Lung (tissue), 12 donors: ENCODE data around the gene GJD3. TPM values are rescaled to one million over a fixed set of nuclear protein-coding genes. Genes with fewer than 3 reads are reported as not detected.
A peak's percentile ranks its signal among the peaks of the same experiment; 100 is the strongest.
"Not testable (repeated sequence)": the region's sequence is repeated elsewhere in the genome, so short reads cannot be mapped to it uniquely, and the experiment has no call there.

Experiments used
- ATAC-seq: fragments of 200-7000 bp; cut with Tn5 transposase; one replicate; pipeline ENCODE4 v1.9.1; 2020; ENCODE audit warnings: moderate number of reproducible peaks; ENCODE audit not compliant: insufficient read depth, low FRiP score
- DNase-seq, 3 donors: peaks; one replicate each; pipeline ENCODE4 v3.0.0-alpha.2; 2013 to 2017
- H3K27ac ChIP-seq, 2 donors: one replicate each; pipeline ENCODE4 v1.5.1; 2013; ENCODE audit warnings: mild to moderate bottlenecking in 2 of 2, moderate library complexity in 2 of 2, control low read depth in 1 of 2, inconsistent platforms in 1 of 2, low read depth in 1 of 2, low read length in 1 of 2
- H3K27me3 ChIP-seq, 3 donors: one replicate each; pipeline ENCODE4 v1.5.1; 2013; ENCODE audit warnings: low read length in 2 of 3; ENCODE audit not compliant: control insufficient read depth in 3 of 3, insufficient read depth in 3 of 3
- H3K36me3 ChIP-seq, 4 donors: one replicate each; pipeline ENCODE4 v1.5.1; 2013; ENCODE audit warnings: low read length in 4 of 4, mild to moderate bottlenecking in 1 of 4, moderate library complexity in 1 of 4; ENCODE audit not compliant: control insufficient read depth in 4 of 4, insufficient read depth in 4 of 4
- H3K4me1 ChIP-seq, 5 donors: one replicate each; pipeline ENCODE4 v1.5.1; 2013; ENCODE audit warnings: low read length in 5 of 5, mild to moderate bottlenecking in 2 of 5, moderate library complexity in 1 of 5; ENCODE audit not compliant: control insufficient read depth in 5 of 5, insufficient read depth in 5 of 5
- H3K4me3 ChIP-seq: one replicate; pipeline ENCODE4 v1.5.1; 2013; ENCODE audit warnings: mild to moderate bottlenecking, control low read depth, moderate library complexity
- H3K9ac ChIP-seq, 2 donors: one replicate each; pipeline ENCODE4 v1.5.1; 2013; ENCODE audit warnings: low read length in 2 of 2, control low read depth in 1 of 2; ENCODE audit not compliant: insufficient read depth in 1 of 2
- H3K9me3 ChIP-seq, 4 donors: one replicate each; pipeline ENCODE4 v1.5.1; 2013; ENCODE audit warnings: low read length in 3 of 4, mild to moderate bottlenecking in 1 of 4, moderate library complexity in 1 of 4; ENCODE audit not compliant: control insufficient read depth in 4 of 4, insufficient read depth in 3 of 4
- CTCF ChIP-seq: IDR thresholded peaks from 2 replicates; pipeline ENCODE4 v1.5.1; 2012; ENCODE audit warnings: mild to moderate bottlenecking; ENCODE audit errors: control extremely low read depth, extremely low read depth
- WGBS, 2 donors: extraction: QIAGEN DNeasy Blood & Tissue Kit; methylation state at CpG; one replicate each; pipeline ENCODE4 v1.1.7; 2013; 5-methylcytosine and 5-hydroxymethylcytosine counted together
- polyA plus RNA-seq, 2 donors: library from polyadenylated mRNA; stranded (reverse); fragments of 200-250 nt; gene quantifications; one replicate each; pipeline ENCODE4 v1.2.1, GENCODE V29; 2013
- total RNA-seq, 2 donors: library from RNA; depleted of rRNA in 1 of 2; stranded (reverse); fragments of >200 nt in 1 of 2; gene quantifications; one replicate each; pipeline ENCODE4 v1.2.1, GENCODE V29; 2014 to 2021
- donor health status: control.
- donor health status: control.
- donor health status: Bipolar disorder and iron deficiency.
- donor health status: healthy.
- donor health status: DM: yes; HTN: yes; CAD: no.

The GJD3 gene
- total and polyA plus RNA-seq, 4 donors = 0.53 to 3.6 (median 1.4) TPM; not detected in 1

DNA sequence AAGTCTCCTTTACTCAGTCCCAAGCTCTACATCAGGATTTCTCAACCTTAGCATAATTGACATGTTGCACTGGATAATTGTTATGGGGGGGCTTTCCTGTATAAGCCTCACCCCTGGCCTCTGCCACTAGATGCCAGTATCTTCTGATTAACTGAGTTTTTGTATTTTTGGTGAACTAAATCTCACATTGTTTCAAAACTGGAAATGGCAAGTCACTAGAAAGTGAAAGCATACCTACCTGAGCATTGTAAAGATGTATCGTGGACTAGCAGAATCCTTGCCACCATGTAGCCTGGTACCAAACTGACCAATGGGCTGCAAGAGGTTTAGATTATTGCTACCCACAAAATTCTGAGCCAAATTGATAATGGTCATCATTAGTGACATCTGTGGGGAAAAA is 38.1 kb upstream of the GJD3 start:
- ATAC-seq (no peak), DNase-seq (no peak)
- TF ChIP-seq CTCF = no peak
- H3K27ac ChIP-seq = no peak overlapping the region
- H3K27me3 ChIP-seq = no peaks in the 10 kb centered on the region
- H3K36me3 ChIP-seq = peaks cover 0 to 28% (median 8%) of the 10 kb centered on the region in 4 donors
- WGBS, 2 donors = 90 to 94% methylated on average over 1 of the region's 1 CpG
- no peak overlapping the region for H3K9ac ChIP-seq
- H3K9me3 ChIP-seq = no peaks in the 10 kb centered on the region
- H3K4me1 ChIP-seq = peaks cover 0 to 1% (median 0%) of the 10 kb centered on the region in 5 donors
- no peak overlapping the region for H3K4me3 ChIP-seq

DNA sequence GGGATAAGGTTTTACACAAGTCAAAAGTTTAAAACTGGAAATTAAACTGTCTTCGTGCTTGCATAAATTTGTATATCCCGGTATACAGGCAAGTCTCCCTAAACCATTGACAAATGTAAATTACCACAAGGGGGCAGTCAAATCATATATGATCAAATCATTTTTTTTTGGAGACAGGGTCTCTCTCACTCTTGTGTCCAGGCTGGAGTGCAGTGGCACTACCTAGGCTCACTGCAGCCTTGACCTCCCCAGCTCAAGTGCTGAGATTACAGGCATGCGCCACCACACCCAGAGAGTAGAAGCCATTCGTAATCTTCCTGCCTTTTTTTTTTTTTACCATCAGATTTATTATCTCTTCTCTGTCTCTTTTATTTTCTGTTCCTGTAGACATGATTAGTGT is 34.6 kb upstream of the GJD3 start:
- DNase-seq = peak in 2 of 3 donors; percentile 72 to 80
- ATAC-seq = no peak
- H3K9me3 ChIP-seq = no peaks in the 10 kb centered on the region
- H3K27me3 ChIP-seq = no peaks in the 10 kb centered on the region
- TF ChIP-seq CTCF = peak; percentile 40
- peaks cover 0 to 27% (median 8%) of the 10 kb centered on the region in 4 donors for H3K36me3 ChIP-seq
- H3K27ac ChIP-seq = no peak overlapping the region
- H3K4me3 ChIP-seq = no peak overlapping the region
- WGBS, 2 donors = 58 to 65% methylated on average over 4 of the region's 4 CpGs
- H3K9ac ChIP-seq = no peak overlapping the region
- H3K4me1 ChIP-seq = peaks cover 0 to 1% (median 0%) of the 10 kb centered on the region in 5 donors

- not testable (repeated sequence) for H3K9ac ChIP-seq, DNase-seq, H3K36me3 ChIP-seq, ATAC-seq, H3K4me1 ChIP-seq, H3K9me3 ChIP-seq, H3K4me3 ChIP-seq, H3K27ac ChIP-seq, H3K27me3 ChIP-seq
- WGBS, 2 donors = 93 to 96% methylated on average over 3 of the region's 3 CpGs
These were observed 22.0 kb upstream of the GJD3 start for GRCh38 chr17:40386555-40386954.

DNA sequence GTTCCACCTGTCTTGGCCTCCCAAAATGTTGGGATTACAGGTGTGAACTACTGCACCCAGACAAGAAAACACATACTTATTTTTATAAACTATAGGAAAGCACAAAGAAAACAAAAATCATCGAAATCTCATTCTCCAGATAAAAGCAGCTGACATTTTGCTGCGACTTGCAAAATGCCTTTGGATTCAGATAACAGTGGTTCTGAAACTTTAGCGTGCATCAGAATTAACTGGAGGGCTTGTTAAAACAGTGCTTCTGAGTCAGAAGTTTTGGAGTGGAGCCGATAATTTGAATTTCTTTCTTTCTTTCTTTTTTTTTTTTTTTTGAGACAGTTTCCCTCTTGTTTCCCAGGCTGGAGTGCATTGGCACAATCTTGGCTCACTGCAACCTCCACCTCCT is 17.7 kb upstream of the GJD3 start:
- no peak for TF ChIP-seq CTCF
- Histone ChIP-seq H3K4me3 (no peak overlapping the region), H3K36me3 (no peaks in the 10 kb centered on the region), H3K27ac (no peak overlapping the region), H3K9ac (no peak overlapping the region), H3K9me3 (no peaks in the 10 kb centered on the region), H3K4me1 (peaks cover 0 to 2% (median 0%) of the 10 kb centered on the region in 5 donors), H3K27me3 (no peaks in the 10 kb centered on the region)
- DNase-seq (no peak), ATAC-seq (no peak)
- 92 to 96% methylated on average over 4 of the region's 4 CpGs for WGBS, 2 donors
